Suppressor macrophage treated with lipopolysaccharide for 4 hours (primary cell): ENCODE data around the gene DNAAF9.

Source experiments
- DNase-seq: peaks from one replicate; pipeline ENCODE4 v3.0.0-alpha.2; 2020

DNAAF9 gene

GRCh38 chr20:3409417-3409816, 1.9 kb upstream of the DNAAF9 start:
- DNase-seq: no peak

DNA sequence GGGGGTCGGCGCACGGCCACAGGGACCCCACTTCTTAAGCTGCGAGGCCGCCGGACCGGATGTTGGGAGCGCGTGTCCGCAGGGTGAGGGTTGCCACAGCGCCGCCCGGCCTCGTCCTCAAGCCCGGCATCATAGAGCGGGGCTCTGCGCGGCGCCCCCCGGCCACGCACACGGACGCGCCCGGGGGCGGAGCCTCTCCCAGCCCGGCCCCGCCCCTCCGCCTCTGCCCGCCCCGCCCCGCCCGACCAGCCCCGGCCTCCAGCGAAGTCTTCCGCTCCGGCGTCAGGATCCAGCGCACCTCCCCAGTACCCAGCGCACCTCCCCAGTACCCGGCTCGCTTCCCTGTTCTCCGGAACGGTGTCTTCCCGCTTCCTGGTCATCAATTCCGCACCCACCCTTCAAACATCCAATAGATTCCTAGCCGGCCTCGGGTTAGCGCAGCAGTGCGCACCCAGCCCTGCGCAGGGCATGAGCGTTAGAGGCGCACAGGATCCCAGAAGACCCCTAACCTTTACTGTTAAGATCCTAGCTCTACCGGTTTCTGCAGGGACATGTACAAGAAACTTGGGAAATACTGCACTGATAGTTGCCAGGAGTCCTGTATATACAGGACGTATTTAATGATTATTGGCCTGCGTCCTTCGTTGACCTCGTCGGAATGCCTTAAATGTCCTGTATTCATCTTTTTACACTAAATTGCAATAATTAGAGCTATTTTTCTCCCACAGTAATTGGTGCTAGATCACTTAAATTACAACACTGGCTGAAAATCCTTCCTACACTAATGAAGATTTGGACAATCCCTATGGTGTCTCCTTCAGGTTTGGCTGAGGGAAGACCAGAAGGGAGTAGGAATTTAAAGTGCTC, 535 bp upstream of the DNAAF9 start:
- peak; percentile 88 for DNase-seq

DNA sequence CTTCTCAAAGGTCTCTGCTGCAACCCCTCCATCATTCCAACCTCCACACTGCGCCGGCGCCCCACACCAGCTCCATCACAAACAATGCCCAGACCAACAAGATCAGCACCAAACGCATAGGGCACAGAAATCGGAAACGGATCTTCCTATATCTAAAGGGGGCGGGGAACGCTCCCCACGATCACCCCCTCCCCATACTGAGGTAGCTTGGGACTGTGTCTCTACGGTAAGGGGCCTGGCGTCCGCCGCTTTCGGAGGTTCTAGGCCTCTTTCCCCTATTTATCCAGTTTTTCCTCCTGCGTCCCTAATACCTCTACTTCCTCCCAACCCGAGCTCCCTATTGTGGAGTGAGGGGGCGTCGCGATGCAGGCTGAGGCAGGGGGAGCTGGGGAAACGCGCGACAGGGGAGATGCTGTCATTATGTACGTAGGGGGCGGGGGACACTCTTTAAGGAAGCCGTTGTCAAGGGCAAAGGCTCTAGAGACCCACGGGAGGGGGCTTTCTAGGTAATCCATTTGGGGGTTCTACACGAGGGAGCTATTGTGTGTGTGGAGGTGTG, 909 bp downstream of the DNAAF9 start:
- peak; percentile 36 for DNase-seq

DNA sequence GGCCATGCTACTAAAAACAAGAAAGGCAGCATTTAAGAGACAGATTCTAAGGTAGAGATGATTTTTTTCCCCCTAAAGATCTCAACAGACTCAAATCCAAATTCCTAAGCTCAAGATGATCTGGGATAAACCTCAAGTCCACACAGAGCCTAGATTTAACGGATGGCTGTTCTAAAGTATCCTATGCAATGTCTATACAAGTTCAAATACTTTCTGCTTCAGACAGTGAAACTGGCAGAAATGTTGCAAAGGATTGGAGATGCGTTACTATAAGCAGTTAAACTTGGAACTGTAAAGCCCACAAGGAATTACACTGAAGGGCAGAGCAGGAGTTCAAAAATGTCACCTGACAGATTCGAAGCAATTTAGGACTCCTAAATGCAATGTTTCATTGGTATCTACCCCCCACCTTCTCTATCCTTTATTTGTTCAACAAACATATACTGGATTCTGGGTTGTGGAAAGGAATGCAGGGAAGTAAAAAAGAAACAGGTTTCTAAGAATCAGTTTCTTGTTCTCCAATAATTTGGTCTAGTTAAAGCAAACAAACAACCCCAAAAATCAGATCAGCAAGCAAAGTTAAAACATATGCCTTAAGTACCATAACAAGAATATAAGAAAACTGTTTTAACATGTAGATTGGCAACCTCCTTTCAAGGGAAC, 1.6 kb downstream of the DNAAF9 start:
- DNase-seq: no peak

DNA sequence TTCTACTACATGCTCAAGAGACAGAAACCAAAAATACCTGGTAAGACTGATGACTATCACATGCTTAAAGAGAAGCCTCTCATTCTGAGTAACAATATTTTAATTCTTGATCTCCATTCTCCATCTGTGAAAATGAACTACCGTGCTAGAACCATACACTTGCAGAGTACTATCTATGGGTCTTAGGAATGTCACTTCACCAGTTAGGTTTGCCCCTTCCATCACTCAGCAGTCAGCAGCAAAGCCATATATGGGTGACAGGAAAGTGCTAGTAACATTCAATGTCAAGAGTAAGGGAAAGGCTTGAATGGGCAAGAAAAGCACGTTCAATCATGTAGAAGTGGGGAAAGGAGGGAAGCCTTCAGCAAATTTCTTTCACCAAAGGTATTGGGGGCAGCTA, 2.3 kb downstream of the DNAAF9 start:
- DNase-seq: no peak

- DNase-seq: peak; percentile 40
Measured at GRCh38 chr20:3404402-3404801, 3.1 kb downstream of the DNAAF9 start.

GRCh38 chr20:3403741-3404140, 3.7 kb downstream of the DNAAF9 start:
- DNase-seq: no peak

DNA sequence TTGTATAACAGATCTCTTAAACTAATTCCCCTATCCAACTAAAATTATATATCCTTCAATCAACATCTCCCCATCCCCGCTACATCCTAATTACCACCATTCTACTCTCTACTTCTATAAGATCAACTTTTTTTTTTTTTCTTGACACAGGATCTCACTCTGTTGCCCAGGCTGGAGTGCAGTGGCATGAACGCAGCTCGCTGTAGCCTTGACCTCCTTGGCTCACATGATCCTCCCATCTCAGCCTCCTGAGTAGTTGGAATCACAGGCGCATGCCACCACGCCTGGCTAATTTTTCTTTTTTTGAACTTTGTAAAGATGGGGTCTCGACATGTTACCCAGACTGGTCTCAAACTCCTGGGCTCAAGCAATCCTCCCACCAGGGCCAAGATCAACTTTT, 5.0 kb downstream of the DNAAF9 start:
- no peak for DNase-seq

DNA sequence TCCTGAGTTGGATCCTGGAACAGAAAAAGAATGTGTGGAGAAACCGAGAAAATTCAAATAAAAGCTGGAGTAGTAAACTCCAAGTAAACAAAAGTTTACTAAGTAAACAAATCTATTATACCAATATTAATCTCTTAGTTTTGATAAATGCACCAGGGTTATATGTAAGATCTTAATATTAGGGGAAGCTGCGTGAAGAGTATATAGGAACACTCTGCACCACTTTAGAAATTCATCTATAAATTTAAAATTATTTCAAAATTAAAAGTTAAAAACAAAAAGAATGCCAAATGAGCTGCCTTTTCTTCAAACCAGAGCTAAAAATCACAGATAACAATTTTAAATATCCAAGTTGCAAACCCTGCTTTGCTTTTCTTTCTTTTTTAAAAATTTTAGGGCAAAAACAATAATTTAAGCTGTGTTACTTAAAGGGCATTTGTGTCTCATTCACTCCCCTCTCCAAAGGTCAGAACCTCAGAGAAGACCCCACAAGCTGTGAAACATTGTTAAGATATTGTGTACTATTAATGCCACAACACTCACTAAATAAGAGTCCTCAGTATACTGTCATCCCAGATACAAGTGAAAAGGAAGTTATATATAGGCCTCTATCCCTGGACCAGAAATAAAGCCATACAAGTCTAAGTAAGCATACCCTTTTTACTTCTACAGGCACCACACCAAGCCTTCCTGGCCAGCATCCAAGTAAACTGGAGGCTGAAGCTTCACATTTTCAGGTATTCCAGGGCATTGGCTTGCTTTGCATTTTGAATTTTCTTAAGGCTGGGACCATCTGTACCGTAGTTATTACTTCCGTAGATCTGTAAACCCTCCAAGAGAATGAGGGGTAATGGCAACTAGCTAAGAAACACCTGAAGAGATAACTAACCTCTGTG, 7.0 kb downstream of the DNAAF9 start:
- DNase-seq: no peak

DNA sequence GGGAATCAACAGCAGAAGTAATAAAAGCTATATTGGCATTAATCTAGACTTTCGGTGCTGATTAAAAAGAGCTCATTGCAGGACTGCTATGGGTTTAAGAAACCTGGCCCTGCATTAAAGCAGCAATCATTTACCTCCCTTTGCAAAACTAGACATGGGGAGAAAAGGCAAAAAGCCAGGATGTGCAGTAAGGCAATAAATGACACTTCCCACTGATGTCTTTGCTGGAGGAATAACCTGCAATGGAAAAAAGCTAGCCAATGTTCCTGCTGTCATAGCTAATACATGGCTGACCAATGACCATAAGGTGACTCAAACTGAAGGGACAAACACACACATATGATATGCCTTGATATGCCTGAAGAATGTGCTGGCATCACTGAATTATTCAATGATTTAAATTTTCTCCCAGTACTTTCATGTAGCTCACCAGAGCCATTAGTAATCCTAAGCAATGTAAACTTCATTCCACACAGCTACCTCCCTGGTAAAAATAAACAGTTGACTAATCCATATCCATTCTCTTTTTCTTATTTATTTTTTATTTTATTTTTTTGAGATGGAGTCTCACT, 8.7 kb downstream of the DNAAF9 start:
- DNase-seq: no peak

- no peak for DNase-seq
Measured at GRCh38 chr20:3396492-3396891, 11.0 kb downstream of the DNAAF9 start.

GRCh38 chr20:3392756-3393155, 14.7 kb downstream of the DNAAF9 start:
- no peak for DNase-seq

GRCh38 chr20:3390759-3391425, 16.6 kb downstream of the DNAAF9 start:
- no peak for DNase-seq

DNA sequence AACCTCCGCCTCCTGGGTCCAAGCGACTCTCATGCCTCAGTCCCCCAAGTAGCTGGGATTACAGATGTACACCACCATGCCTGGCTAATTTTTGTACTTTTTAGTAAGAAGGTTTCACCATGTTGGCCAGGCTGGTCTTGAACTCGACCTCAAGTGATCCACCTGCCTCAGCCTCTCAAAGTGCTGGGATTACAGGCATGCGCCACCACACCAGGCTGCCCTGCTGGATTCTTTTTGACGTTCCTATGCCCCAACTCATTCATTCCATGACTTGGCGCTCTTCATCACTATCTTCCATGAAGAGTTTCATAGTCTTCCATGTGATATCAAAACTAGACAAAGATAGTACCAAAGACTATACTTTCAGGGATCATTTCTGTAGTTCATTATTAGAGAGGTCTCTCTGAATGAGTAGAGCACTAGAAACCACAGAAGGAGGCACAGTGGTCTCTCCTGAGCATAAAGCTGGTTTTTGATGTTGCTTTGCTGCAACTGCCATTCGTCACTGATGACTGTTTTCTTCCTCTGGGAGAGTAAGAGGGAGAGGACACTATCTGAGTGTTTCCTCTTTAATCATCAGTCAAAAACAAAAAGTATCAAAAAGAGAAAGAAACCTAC, 23.5 kb downstream of the DNAAF9 start:
- peak; percentile 27 for DNase-seq

- DNase-seq: no peak
Measured at GRCh38 chr20:3382836-3383235, 24.6 kb downstream of the DNAAF9 start.

DNA sequence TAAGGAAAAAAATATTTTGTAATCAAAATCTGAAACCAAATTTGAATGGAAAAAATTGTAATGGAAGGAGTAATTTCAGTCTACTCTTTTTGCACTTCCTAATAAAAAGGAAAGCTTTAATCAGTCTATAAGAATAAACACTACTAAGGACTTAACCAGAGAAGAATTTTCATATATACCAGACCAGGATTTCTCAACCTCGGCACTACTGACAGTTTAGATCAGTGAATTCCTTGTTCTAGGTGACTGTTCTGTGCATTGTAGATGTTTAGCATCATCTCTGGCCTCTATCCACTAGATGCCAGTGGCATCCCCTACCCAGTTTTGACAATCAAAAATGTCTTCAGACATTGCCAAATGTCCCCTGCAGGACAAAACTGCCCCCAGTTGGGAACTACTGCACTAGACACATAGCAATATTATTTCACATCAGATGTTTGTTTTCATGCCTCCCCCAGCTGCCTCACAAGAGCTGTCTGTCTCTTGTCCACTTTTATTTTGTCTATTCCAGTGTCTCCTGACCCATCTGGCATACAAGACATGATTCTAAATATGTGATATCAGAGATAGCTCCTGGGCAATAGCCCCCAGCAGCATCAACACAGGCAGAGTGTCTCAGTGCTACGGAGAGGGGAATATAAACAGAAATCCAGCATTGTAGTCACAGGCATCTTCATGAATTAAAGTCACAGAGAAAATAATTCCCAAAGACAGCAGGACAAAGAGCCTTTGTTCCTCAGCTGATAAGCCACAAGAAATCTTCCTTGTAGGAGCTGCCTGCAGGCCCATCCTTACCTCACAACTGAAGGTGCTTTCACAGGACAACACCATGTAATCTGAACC, 27.0 kb downstream of the DNAAF9 start:
- DNase-seq: no peak

DNA sequence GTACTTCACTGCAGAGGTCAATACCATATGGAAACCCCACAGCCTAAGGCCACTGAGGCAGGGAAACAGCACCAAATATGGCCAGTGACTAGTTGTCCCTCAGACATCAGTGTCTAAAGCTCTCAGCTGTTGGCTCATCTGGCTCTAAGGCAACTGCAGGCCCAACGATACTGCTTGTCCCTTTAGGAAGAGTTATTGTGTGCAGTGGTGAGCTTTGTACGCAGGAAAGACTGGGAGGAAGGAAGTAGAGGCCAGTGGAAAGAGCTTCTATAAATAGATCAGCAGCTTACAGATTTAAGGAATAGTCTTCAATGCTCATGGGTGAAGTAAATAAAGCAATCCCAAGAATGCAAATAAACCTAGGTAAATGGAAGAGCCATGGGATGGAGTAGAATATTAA, 29.3 kb downstream of the DNAAF9 start:
- no peak for DNase-seq

GRCh38 chr20:3377644-3378043, 29.8 kb downstream of the DNAAF9 start:
- DNase-seq: no peak

GRCh38 chr20:3374296-3374695, 33.2 kb downstream of the DNAAF9 start:
- DNase-seq: no peak

GRCh38 chr20:3371754-3372153, 35.7 kb downstream of the DNAAF9 start:
- peak; percentile 82 for DNase-seq

GRCh38 chr20:3367089-3367488, 40.4 kb downstream of the DNAAF9 start:
- no peak for DNase-seq
